Stomach (tissue), 9 donors: ENCODE measurements around the gene MT1G. TPM values are rescaled to one million over a fixed set of nuclear protein-coding genes. Genes with fewer than 3 reads are reported as not detected.

Experiments used
- DNase-seq, 2 donors: peaks; one replicate each; pipeline versions ENCODE4 v3.0.0 to v3.0.0-alpha.2; 2013 to 2019
- H3K27ac ChIP-seq, 5 donors: fragments of 200-600 bp in 4 of 5; sonication (generic) in 4 of 5; one replicate each; pipeline ENCODE4 v1.5.1; 2013 to 2019; ENCODE audit warnings: mild to moderate bottlenecking in 1 of 5, moderate library complexity in 1 of 5
- H3K27me3 ChIP-seq, 3 donors: fragments of 200-600 bp; sonication (generic); one replicate each; pipeline ENCODE4 v1.5.1; 2017 to 2019; ENCODE audit warnings: mixed run types in 1 of 3
- H3K36me3 ChIP-seq, 4 donors: fragments of 200-600 bp; sonication (generic); 1 replicate in 3 of 4; 2 replicates in 1 of 4; pipeline ENCODE4 v1.5.1; 2016 to 2019
- H3K4me1 ChIP-seq, 4 donors: fragments of 200-600 bp; sonication (generic); one replicate each; pipeline ENCODE4 v1.5.1; 2016 to 2019
- H3K4me3 ChIP-seq, 4 donors: fragments of 200-600 bp; sonication (generic) in 3 of 4; one replicate each; pipeline ENCODE4 v1.5.1; 2016 to 2019; ENCODE audit warnings: mild to moderate bottlenecking in 1 of 4
- H3K9me3 ChIP-seq, 4 donors: fragments of 200-600 bp; sonication (generic); one replicate each; pipeline ENCODE4 v1.5.1; 2016 to 2019
- EP300 ChIP-seq: sonication (generic); formaldehyde crosslinking; IDR thresholded peaks from one replicate; pipeline ENCODE4 v1.6.1; 2017; ENCODE audit warnings: antibody characterized with exemption
- POLR2A ChIP-seq, 4 donors: fragments of 450-650 bp; IDR thresholded peaks; one replicate each; pipeline ENCODE4 v1.6.1; 2016; ENCODE audit warnings: antibody characterized with exemption in 4 of 4, control low read depth in 2 of 4, mild to moderate bottlenecking in 1 of 4, moderate library complexity in 1 of 4
- POLR2AphosphoS5 ChIP-seq, 3 donors: sonication (generic); formaldehyde crosslinking; IDR thresholded peaks; one replicate each; pipeline ENCODE4 v1.6.1; 2016; ENCODE audit warnings: antibody characterized with exemption in 3 of 3
- WGBS, 5 donors: extraction: QIAGEN DNeasy Blood & Tissue Kit in 3 of 5; methylation state at CpG; one replicate each; pipeline versions ENCODE4 v1.1.5 to v1.1.7; 2013 to 2018; 5-methylcytosine and 5-hydroxymethylcytosine counted together
- intact Hi-C: fragments of 100-400 bp; cut with DNase I; formaldehyde crosslinking; loops from one replicate; pipeline ENCODE4 v1.15.1; 2023; ENCODE audit warnings: low total_unique reads
- polyA plus RNA-seq, 3 donors: library from polyadenylated mRNA; stranded (reverse); fragments of 200-250 nt; gene quantifications; one replicate each; pipeline ENCODE4 v1.2.3, GENCODE V29; 2013
- total RNA-seq, 5 donors: library from RNA; depleted of rRNA; stranded (reverse); fragments of >200 nt; gene quantifications; one replicate each; pipeline versions ENCODE4 v1.1.0 to v1.2.3, GENCODE V29; 2014 to 2016
- TF ChIP-seq, protein P1 (sequence below), 7 experiments: fragments of 450-650 bp in 4 of 7; fragments of 200-600 bp in 3 of 7; sonication (generic) in 3 of 7; IDR thresholded peaks; one replicate each; pipeline ENCODE4 v1.5.1; 2016 to 2019; ENCODE audit warnings: antibody characterized with exemption in 7 of 7, control low read depth in 2 of 7, mild to moderate bottlenecking in 1 of 7
- donor health status: healthy with polysubstance abuse.
- donor health status: Bipolar disorder and iron deficiency.
- donor health status: healthy.

MT1G gene
- total and polyA plus RNA-seq, 8 donors: 174 to 4,171 (median 873) TPM; not detected in 2

DNA sequence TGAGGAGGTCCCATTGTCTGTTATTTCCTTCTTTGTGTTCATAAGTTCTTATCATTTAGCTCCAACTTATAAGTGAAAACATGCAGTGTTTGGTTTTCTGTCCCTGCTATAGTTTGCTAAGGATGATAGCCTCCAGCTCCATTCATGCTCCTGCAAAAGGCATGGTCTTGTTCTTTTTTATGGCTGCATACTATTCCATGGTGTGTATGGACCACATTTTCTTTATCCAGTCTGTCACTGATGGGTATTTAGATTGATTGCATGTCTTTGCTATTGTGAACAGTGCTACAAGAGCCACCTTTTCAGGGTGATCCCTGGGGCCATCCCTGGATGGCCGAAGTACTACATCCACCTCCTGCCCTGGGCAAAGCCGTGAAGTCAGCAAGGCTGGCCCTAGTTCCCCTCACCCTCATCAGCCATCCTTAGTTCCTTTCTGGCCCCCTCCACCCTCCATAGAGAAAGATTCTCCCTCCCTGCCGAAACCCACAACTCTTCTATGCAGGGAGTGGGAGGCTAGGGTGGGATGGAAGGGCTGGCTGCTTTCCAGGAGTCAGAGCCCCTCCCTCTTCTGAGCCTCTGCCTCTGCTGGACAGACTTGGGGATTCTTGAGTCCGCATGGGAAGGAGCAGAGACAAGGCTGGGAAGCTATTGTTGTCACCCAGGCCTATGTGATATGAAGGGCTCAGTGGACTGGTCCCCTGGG lies 22.7 kb upstream of the MT1G start:
- Histone ChIP-seq H3K4me3 (no peak overlapping the region), H3K27me3 (no peaks in the 10 kb centered on the region), H3K36me3 (peaks cover 0 to 11% (median 0%) of the 10 kb centered on the region in 4 donors), H3K9me3 (peaks cover 0 to 11% (median 0%) of the 10 kb centered on the region in 4 donors), H3K27ac (no peak overlapping the region), H3K4me1 (peaks cover 0 to 5% (median 2%) of the 10 kb centered on the region in 4 donors)
- 67 to 96% (median 86%) methylated on average over 4 of the region's 4 CpGs for WGBS, 5 donors
- DNase-seq: no peak
- TF ChIP-seq, protein P1, sequence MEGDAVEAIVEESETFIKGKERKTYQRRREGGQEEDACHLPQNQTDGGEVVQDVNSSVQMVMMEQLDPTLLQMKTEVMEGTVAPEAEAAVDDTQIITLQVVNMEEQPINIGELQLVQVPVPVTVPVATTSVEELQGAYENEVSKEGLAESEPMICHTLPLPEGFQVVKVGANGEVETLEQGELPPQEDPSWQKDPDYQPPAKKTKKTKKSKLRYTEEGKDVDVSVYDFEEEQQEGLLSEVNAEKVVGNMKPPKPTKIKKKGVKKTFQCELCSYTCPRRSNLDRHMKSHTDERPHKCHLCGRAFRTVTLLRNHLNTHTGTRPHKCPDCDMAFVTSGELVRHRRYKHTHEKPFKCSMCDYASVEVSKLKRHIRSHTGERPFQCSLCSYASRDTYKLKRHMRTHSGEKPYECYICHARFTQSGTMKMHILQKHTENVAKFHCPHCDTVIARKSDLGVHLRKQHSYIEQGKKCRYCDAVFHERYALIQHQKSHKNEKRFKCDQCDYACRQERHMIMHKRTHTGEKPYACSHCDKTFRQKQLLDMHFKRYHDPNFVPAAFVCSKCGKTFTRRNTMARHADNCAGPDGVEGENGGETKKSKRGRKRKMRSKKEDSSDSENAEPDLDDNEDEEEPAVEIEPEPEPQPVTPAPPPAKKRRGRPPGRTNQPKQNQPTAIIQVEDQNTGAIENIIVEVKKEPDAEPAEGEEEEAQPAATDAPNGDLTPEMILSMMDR (IDR thresholded peaks at IDR 0.05): no peak
- TF ChIP-seq POLR2A (IDR thresholded peaks at IDR 0.05) (no peak), POLR2AphosphoS5 (IDR thresholded peaks at IDR 0.05) (no peak), EP300 (no peak)
- intact Hi-C loops: no loop called here

DNA sequence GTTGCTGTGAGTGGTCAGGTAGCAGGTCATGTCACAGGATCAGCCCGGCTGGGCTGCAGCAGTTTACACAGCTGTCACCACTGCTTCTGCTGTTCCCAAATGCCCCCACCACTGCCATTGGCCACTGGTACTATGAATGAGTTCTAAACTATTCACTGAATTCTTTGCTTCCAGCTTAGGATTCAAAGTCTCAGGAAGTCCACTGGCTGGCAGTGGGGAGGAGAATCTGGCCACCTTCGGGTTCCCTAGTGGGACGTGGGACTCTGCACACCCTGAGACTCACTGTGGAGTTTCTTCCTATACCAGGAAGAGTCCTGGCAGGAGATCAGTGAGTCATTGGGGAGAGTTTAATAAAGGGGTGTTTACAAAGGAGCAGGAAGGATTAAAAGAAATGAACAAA lies 21.3 kb upstream of the MT1G start:
- peaks cover 0 to 11% (median 0%) of the 10 kb centered on the region in 4 donors for H3K36me3 ChIP-seq
- peak overlapping the region in 1 of 5 donors; percentile 1 for H3K27ac ChIP-seq
- DNase-seq: no peak
- intact Hi-C loops: no loop called here
- peaks cover 1 to 16% (median 13%) of the 10 kb centered on the region in 4 donors for H3K4me1 ChIP-seq
- H3K9me3 ChIP-seq: peaks cover 0 to 11% (median 0%) of the 10 kb centered on the region in 4 donors
- no peak overlapping the region for H3K4me3 ChIP-seq
- TF ChIP-seq, protein P1 (IDR thresholded peaks at IDR 0.05): no peak
- TF ChIP-seq POLR2AphosphoS5 (IDR thresholded peaks at IDR 0.05) (no peak), POLR2A (IDR thresholded peaks at IDR 0.05) (no peak), EP300 (no peak)
- WGBS, 5 donors: 47 to 69% (median 56%) methylated on average over 3 of the region's 3 CpGs
- no peaks in the 10 kb centered on the region for H3K27me3 ChIP-seq

DNA sequence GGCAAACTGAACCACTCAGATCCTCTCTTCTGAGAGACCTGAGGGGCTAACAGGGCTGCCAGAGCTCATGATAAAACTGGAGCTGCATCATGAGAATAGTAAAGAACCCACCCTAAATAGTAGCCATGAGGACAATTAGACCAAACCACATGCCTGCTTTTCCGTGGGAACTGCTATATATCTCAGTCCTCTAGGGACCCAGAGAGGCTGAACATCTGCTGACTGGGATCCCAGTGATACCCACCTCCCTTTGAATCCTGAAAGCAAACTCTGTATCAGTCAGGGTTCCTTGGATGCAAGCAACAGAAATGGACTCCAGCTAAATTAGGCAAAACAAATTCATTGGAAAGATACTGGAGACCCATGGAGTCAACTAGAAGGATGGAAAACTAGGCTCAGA lies 20.9 kb upstream of the MT1G start:
- H3K27ac ChIP-seq: peak overlapping the region in 1 of 5 donors; percentile 1
- 33 to 61% (median 38%) methylated on average over 1 of the region's 1 CpG for WGBS, 5 donors
- H3K4me1 ChIP-seq: peaks cover 5 to 20% (median 17%) of the 10 kb centered on the region in 4 donors
- intact Hi-C loops: no loop called here
- no peak for DNase-seq
- peaks cover 0 to 11% (median 0%) of the 10 kb centered on the region in 4 donors for H3K36me3 ChIP-seq
- no peak overlapping the region for H3K4me3 ChIP-seq
- H3K9me3 ChIP-seq: peaks cover 0 to 11% (median 0%) of the 10 kb centered on the region in 4 donors
- no peaks in the 10 kb centered on the region for H3K27me3 ChIP-seq
- TF ChIP-seq POLR2A (IDR thresholded peaks at IDR 0.05) (no peak), POLR2AphosphoS5 (IDR thresholded peaks at IDR 0.05) (no peak), EP300 (no peak)
- TF ChIP-seq, protein P1 (IDR thresholded peaks at IDR 0.05): no peak

DNA sequence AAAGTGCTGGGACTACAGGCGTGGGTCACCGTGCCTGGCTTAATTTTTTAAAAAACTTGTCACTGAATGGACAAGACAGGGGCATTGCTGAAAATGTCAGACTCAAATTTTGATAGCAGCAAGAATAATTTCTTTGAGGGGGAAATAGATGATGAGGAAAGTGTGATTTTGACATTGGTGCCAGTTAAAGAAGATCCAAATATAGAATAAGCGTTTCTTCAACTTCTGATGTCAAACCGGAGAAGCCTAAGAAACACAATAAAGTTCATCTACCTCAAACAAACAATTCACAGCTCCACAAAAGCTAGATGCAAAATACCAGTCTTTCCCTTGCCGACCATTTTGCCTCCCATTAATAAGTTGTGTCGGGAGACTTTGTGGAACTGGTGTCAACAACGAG lies 18.9 kb upstream of the MT1G start:
- H3K36me3 ChIP-seq: peaks cover 0 to 11% (median 0%) of the 10 kb centered on the region in 4 donors
- H3K4me3 ChIP-seq: no peak overlapping the region
- 90 to 98% (median 96%) methylated on average over 7 of the region's 7 CpGs for WGBS, 5 donors
- H3K9me3 ChIP-seq: peaks cover 0 to 11% (median 0%) of the 10 kb centered on the region in 4 donors
- intact Hi-C loops: no loop called here
- peaks cover 18 to 34% (median 31%) of the 10 kb centered on the region in 4 donors for H3K4me1 ChIP-seq
- DNase-seq: no peak
- TF ChIP-seq POLR2A (IDR thresholded peaks at IDR 0.05) (no peak), EP300 (no peak), POLR2AphosphoS5 (IDR thresholded peaks at IDR 0.05) (no peak)
- TF ChIP-seq, protein P1 (IDR thresholded peaks at IDR 0.05): no peak
- H3K27ac ChIP-seq: no peak overlapping the region
- H3K27me3 ChIP-seq: no peaks in the 10 kb centered on the region
